OCI-LY7 (cell line): ENCODE results near the gene CD300E. TPM values are rescaled to one million over a fixed set of nuclear protein-coding genes. Genes with fewer than 3 reads are reported as not detected.

ENCODE experiments used
- BruUV-seq: library from RNA; stranded (reverse); fragments of 400-500 nt; replicated peaks from 2 replicates; lab custom pipeline; 2021; lab: Mats Ljungman, UMichigan
- CTCF ChIA-PET: fragments of 300-600 bp; sonication (Branson Sonifier 250); formaldehyde crosslinking; loops from one replicate; lab custom pipeline; 2022; ENCODE audit warnings: antibody characterized with exemption; ENCODE audit not compliant: unreplicated experiment; lab: Charles Lee
- POLR2A ChIA-PET: fragments of 300-600 bp; sonication (Branson Sonifier 250); formaldehyde crosslinking; loops from one replicate; lab custom pipeline; 2022; ENCODE audit warnings: antibody characterized with exemption; lab: Charles Lee
- DNase-seq: peaks from one replicate; pipeline ENCODE4 v3.0.0-alpha.2; 2015; ENCODE audit warnings: low spot score
- H2AFZ ChIP-seq: fragments of 200-600 bp; sonication (generic), shearing (Covaris generic); 2 replicates; pipeline ENCODE4 v1.6.1; 2014; ENCODE audit warnings: mild to moderate bottlenecking, antibody characterized with exemption, low read length, moderate library complexity
- H3K27ac ChIP-seq: fragments of 200-600 bp; sonication (generic); 2 replicates; pipeline ENCODE4 v1.5.1; 2014; ENCODE audit warnings: mixed run types, low read depth, mild to moderate bottlenecking, moderate library complexity, low read length, inconsistent platforms; ENCODE audit not compliant: poor library complexity, severe bottlenecking
- H3K36me3 ChIP-seq: fragments of 200-600 bp; sonication (generic); 2 replicates; pipeline ENCODE4 v1.6.1; 2014; ENCODE audit warnings: mild to moderate bottlenecking, antibody characterized with exemption, low read length, moderate library complexity, mixed read lengths; ENCODE audit not compliant: insufficient read depth
- H3K4me1 ChIP-seq: fragments of 200-600 bp; sonication (generic); 2 replicates; pipeline ENCODE4 v1.5.1; 2014; ENCODE audit warnings: mild to moderate bottlenecking, low read length; ENCODE audit not compliant: insufficient read depth, poor library complexity, severe bottlenecking
- H3K4me2 ChIP-seq: fragments of 200-600 bp; sonication (generic); 2 replicates; pipeline ENCODE4 v1.6.1; 2014; ENCODE audit warnings: mild to moderate bottlenecking, low read length
- H3K4me3 ChIP-seq: fragments of 200-600 bp; sonication (generic); 2 replicates; pipeline ENCODE4 v1.5.1; 2014; ENCODE audit warnings: mild to moderate bottlenecking, low read depth, low read length; ENCODE audit not compliant: poor library complexity, severe bottlenecking
- H3K79me2 ChIP-seq: fragments of 200-600 bp; sonication (generic); 2 replicates; pipeline ENCODE4 v1.6.1; 2016; ENCODE audit warnings: low read depth, mild to moderate bottlenecking, low read length, moderate library complexity, mixed read lengths; ENCODE audit not compliant: insufficient read depth
- H3K9me2 ChIP-seq: fragments of 200-600 bp; sonication (generic); 2 replicates; pipeline ENCODE4 v1.6.1; 2016; ENCODE audit warnings: mild to moderate bottlenecking, low read length, mixed read lengths; ENCODE audit not compliant: insufficient read depth
- H3K9me3 ChIP-seq: fragments of 200-600 bp; sonication (generic); 2 replicates; pipeline ENCODE4 v1.6.1; 2014; ENCODE audit warnings: mild to moderate bottlenecking, mixed run types, low read length, mixed read lengths
- H4K20me1 ChIP-seq: fragments of 200-600 bp; sonication (generic); 2 replicates; pipeline ENCODE4 v1.6.1; 2014; ENCODE audit warnings: mild to moderate bottlenecking, antibody characterized with exemption, low read length, moderate library complexity, mixed read lengths; ENCODE audit not compliant: insufficient read depth
- EZH2phosphoT487 ChIP-seq: fragments of 200-600 bp; sonication (generic); IDR thresholded peaks from 2 replicates; pipeline ENCODE4 v1.6.1; 2018; ENCODE audit warnings: low read depth, borderline replicate concordance, mild to moderate bottlenecking, mixed run types, antibody characterized with exemption, low read length, moderate library complexity, mixed read lengths
- intact Hi-C: fragments of 100-400 bp; cut with micrococcal nuclease; formaldehyde crosslinking; loops from one replicate; pipeline ENCODE4 v1.10.0; 2022; ENCODE audit not compliant: unreplicated experiment
- total RNA-seq, 2 experiments: library from RNA; depleted of rRNA in 1 of 2; stranded (reverse); fragments of >200 nt in 1 of 2; shearing (Covaris generic) in 1 of 2; gene quantifications; 2 replicates each; pipeline ENCODE4 v1.2.3, GENCODE V29; 2014 to 2022
- TF ChIP-seq, protein P1 (sequence below): fragments of 200-600 bp; sonication (generic); conservative IDR thresholded peaks from 2 replicates; pipeline ENCODE4 v1.5.1; 2014; ENCODE audit warnings: mild to moderate bottlenecking, antibody characterized with exemption, low read length, moderate library complexity, mixed read lengths

Gene CD300E
- total RNA-seq, 2 experiments from 2014 or later: not detected

DNA sequence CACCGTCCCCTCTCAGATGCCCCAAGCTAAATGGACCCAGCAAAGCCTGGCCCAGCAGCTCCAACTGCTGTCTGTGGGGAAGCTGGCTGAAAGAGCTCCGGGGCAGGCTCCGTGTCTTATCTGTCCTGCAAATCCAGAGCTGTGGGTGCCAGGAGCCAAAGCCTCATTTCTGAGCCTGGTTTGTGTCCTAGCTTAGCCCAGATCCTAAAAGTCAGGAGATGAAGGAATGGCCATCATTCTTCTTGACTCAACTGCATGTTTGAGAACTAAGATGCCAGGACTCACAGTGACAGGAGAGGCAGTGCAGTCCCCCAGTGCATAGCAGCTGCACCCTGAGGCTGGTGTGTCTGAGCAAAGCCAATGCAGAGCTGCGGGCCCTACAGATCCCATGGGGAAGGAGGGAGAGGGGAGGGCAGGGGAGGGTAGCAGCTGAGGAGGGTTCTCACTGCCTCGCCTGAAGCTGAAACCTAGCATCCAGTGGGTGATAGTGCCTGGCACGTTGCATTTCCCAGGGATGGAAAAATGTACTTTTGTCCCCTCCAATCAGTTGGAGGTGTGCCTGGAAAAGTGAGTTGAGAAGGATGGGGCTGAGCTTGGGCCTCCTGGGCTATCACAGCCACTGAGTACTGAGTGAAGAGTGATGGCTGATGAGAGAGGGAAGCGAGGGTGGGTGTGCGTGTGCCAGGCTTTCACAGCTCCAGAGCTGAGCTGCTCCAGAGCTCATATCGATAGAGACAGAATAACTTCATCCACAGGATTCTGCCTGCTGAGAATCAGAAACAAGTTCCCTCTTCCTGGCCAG is 24.5 kb upstream of the CD300E start:
- Histone ChIP-seq H2AFZ (no peak overlapping the region), H3K4me2 (no peak overlapping the region), H3K36me3 (no peaks in the 10 kb centered on the region), H3K79me2 (no peaks in the 10 kb centered on the region), H3K9me3 (no peaks in the 10 kb centered on the region), H3K9me2 (no peaks in the 10 kb centered on the region), H4K20me1 (no peaks in the 10 kb centered on the region), H3K27ac (no peak overlapping the region), H3K4me3 (no peak overlapping the region), H3K4me1 (no peaks in the 10 kb centered on the region)
- no TSS peak for BruUV-seq
- ChIA-PET POLR2A (interaction anchor here (0.9 kb wide), 1 partner anchor 9 kb away, joined by 5 read pairs; no protein-coding TSS in a partner anchor), CTCF (interaction anchor here (0.5 to 0.6 kb wide), 2 partner anchors 218 to 285 kb away, joined by 3 to 4 read pairs; no protein-coding TSS in a partner anchor)
- DNase-seq: no peak
- intact Hi-C loops: no loop called here
- no peak for TF ChIP-seq EZH2phosphoT487
- TF ChIP-seq, protein P1, sequence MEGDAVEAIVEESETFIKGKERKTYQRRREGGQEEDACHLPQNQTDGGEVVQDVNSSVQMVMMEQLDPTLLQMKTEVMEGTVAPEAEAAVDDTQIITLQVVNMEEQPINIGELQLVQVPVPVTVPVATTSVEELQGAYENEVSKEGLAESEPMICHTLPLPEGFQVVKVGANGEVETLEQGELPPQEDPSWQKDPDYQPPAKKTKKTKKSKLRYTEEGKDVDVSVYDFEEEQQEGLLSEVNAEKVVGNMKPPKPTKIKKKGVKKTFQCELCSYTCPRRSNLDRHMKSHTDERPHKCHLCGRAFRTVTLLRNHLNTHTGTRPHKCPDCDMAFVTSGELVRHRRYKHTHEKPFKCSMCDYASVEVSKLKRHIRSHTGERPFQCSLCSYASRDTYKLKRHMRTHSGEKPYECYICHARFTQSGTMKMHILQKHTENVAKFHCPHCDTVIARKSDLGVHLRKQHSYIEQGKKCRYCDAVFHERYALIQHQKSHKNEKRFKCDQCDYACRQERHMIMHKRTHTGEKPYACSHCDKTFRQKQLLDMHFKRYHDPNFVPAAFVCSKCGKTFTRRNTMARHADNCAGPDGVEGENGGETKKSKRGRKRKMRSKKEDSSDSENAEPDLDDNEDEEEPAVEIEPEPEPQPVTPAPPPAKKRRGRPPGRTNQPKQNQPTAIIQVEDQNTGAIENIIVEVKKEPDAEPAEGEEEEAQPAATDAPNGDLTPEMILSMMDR: no peak

DNA sequence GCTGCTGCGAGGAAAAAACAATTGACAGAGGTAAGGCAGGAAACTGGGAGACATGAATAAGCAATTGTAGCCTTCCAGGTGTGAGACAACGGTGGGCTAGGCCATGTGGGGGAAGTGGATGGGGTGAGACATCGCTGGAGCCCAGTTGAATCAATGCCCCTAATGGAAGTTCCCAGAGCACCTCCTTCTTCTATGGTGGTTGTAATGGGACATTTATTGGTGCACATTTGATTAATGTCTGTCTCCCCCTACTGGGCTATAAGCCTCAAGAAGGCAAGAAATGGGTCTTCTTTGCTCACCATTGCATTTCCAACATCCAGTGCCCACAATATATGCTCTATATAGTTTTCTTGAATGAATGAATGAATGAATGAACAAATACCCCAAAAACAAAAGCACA is 22.7 kb upstream of the CD300E start:
- ChIA-PET CTCF (no interaction called here), POLR2A (no interaction called here)
- Histone ChIP-seq H3K36me3 (no peaks in the 10 kb centered on the region), H3K9me3 (no peaks in the 10 kb centered on the region), H4K20me1 (no peaks in the 10 kb centered on the region), H3K4me3 (no peak overlapping the region), H2AFZ (no peak overlapping the region), H3K4me1 (no peaks in the 10 kb centered on the region), H3K27ac (no peak overlapping the region), H3K79me2 (no peaks in the 10 kb centered on the region), H3K4me2 (no peak overlapping the region), H3K9me2 (no peaks in the 10 kb centered on the region)
- peak; percentile 61 for DNase-seq
- no TSS peak for BruUV-seq
- intact Hi-C loops: loop anchor here (1.0 kb wide), 1 partner anchor 80 kb away; no protein-coding TSS in a partner anchor
- no peak for TF ChIP-seq EZH2phosphoT487
- TF ChIP-seq, protein P1: peak; percentile 83

DNA sequence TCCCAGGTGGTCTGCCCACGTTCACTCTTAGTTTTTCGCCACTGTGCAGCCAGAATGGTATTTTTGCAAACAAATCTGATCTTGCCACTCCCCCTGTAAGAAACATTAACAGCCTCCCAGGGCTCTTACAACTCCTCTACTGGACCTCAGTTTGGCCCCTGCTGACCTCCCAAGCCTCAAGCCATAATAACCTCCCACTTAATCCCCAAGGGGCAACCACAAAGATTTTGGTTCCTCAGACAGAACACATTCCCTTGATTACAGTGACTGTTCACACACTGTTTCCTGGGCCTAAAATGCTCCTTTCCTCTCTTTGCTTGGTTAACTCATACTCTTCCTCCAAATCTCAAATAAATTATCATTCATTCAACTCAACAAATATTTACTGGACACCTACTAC is 21.5 kb upstream of the CD300E start:
- Histone ChIP-seq H3K4me1 (peaks cover 6% of the 10 kb centered on the region), H3K4me3 (no peak overlapping the region), H4K20me1 (no peaks in the 10 kb centered on the region), H3K9me3 (no peaks in the 10 kb centered on the region), H3K27ac (no peak overlapping the region), H2AFZ (no peak overlapping the region), H3K36me3 (no peaks in the 10 kb centered on the region), H3K9me2 (no peaks in the 10 kb centered on the region), H3K79me2 (no peaks in the 10 kb centered on the region), H3K4me2 (no peak overlapping the region)
- intact Hi-C loops: no loop called here
- POLR2A ChIA-PET: no interaction called here
- TF ChIP-seq, protein P1: no peak
- no peak for TF ChIP-seq EZH2phosphoT487
- CTCF ChIA-PET: no interaction called here
- DNase-seq: no peak
- no TSS peak for BruUV-seq
